Sigmoid colon (tissue), 7 donors: ENCODE results near the gene GLP1R. TPM values are rescaled to one million over a fixed set of nuclear protein-coding genes. Genes with fewer than 3 reads are reported as not detected.

Experiments used
- DNase-seq: peaks from one replicate; pipeline ENCODE4 v3.0.0-alpha.2; 2019
- H3K27ac ChIP-seq, 4 donors: fragments of 200-600 bp; sonication (generic); one replicate each; pipeline ENCODE4 v1.5.1; 2016 to 2019; ENCODE audit warnings: mild to moderate bottlenecking in 1 of 4
- H3K27me3 ChIP-seq, 3 donors: fragments of 200-600 bp; sonication (generic); one replicate each; pipeline ENCODE4 v1.5.1; 2019; ENCODE audit warnings: mild to moderate bottlenecking in 1 of 3
- H3K36me3 ChIP-seq, 4 donors: fragments of 200-600 bp; sonication (generic); one replicate each; pipeline ENCODE4 v1.5.1; 2016 to 2019
- H3K4me1 ChIP-seq, 4 donors: fragments of 200-600 bp; sonication (generic); one replicate each; pipeline ENCODE4 v1.5.1; 2017 to 2019
- H3K4me3 ChIP-seq, 4 donors: fragments of 200-600 bp; sonication (generic); one replicate each; pipeline ENCODE4 v1.5.1; 2017 to 2019; ENCODE audit warnings: mild to moderate bottlenecking in 2 of 4, moderate library complexity in 1 of 4
- H3K9me3 ChIP-seq, 4 donors: fragments of 200-600 bp in 3 of 4; sonication (generic) in 3 of 4; one replicate each; pipeline versions ENCODE4 v1.5.1 to v1.6.1; 2013 to 2019
- CTCF ChIP-seq, 4 experiments: fragments of 450-650 bp in 3 of 4; fragments of 200-600 bp in 1 of 4; IDR thresholded peaks; one replicate each; pipeline ENCODE4 v1.5.1; 2016 to 2019; ENCODE audit warnings: antibody characterized with exemption in 4 of 4, mild to moderate bottlenecking in 3 of 4, moderate library complexity in 2 of 4
- EP300 ChIP-seq, 4 donors: sonication (generic); formaldehyde crosslinking; IDR thresholded peaks; one replicate each; pipeline ENCODE4 v1.6.1; 2017; ENCODE audit warnings: antibody characterized with exemption in 4 of 4
- POLR2A ChIP-seq, 2 donors: fragments of 450-650 bp; IDR thresholded peaks; one replicate each; pipeline ENCODE4 v1.6.1; 2016; ENCODE audit warnings: antibody characterized with exemption in 2 of 2, mild to moderate bottlenecking in 2 of 2, moderate library complexity in 2 of 2
- POLR2AphosphoS5 ChIP-seq, 4 donors: sonication (generic); formaldehyde crosslinking; IDR thresholded peaks; one replicate each; pipeline ENCODE4 v1.6.1; 2017; ENCODE audit warnings: antibody characterized with exemption in 4 of 4
- WGBS, 2 donors: extraction: QIAGEN DNeasy Blood & Tissue Kit; methylation state at CpG; one replicate each; pipeline ENCODE4 v1.1.7; 2013; 5-methylcytosine and 5-hydroxymethylcytosine counted together
- intact Hi-C: fragments of 100-400 bp; cut with DNase I; formaldehyde crosslinking; loops from one replicate; pipeline ENCODE4 v1.15.1; 2023
- polyA plus RNA-seq, 3 donors: library from polyadenylated mRNA; stranded (reverse); fragments of 200-250 nt; gene quantifications; one replicate each; pipeline ENCODE4 v1.2.3, GENCODE V29; 2013
- total RNA-seq, 4 donors: library from RNA; depleted of rRNA; stranded (reverse); fragments of >200 nt; gene quantifications; one replicate each; pipeline ENCODE4 v1.1.0, GENCODE V29; 2016
- donor health status: healthy with polysubstance abuse.
- donor health status: Bipolar disorder and iron deficiency.
- donor health status: healthy.

GLP1R gene
- total and polyA plus RNA-seq, 7 donors = 0.06 to 0.14 TPM; not detected in 5

GRCh38 chr6:39017547-39017880 is 31.1 kb upstream of the GLP1R start:
- Histone ChIP-seq H3K4me3 (no peak overlapping the region), H3K4me1 (no peaks in the 10 kb centered on the region), H3K36me3 (no peaks in the 10 kb centered on the region), H3K27me3 (no peaks in the 10 kb centered on the region), H3K9me3 (no peaks in the 10 kb centered on the region), H3K27ac (no peak overlapping the region)
- 70 to 71% methylated on average over 4 of the region's 4 CpGs for WGBS, 2 donors
- TF ChIP-seq EP300 (IDR thresholded peaks at IDR 0.05) = no peak
- TF ChIP-seq POLR2A (IDR thresholded peaks at IDR 0.05) = no peak
- TF ChIP-seq POLR2AphosphoS5 (IDR thresholded peaks at IDR 0.05) = no peak
- no peak for TF ChIP-seq CTCF (IDR thresholded peaks at IDR 0.05)
- no peak for DNase-seq
- intact Hi-C loops = no loop called here

GRCh38 chr6:39018103-39018502 is 30.5 kb upstream of the GLP1R start:
- Histone ChIP-seq H3K9me3 (no peaks in the 10 kb centered on the region), H3K27ac (no peak overlapping the region), H3K27me3 (no peaks in the 10 kb centered on the region), H3K4me1 (no peaks in the 10 kb centered on the region), H3K36me3 (no peaks in the 10 kb centered on the region), H3K4me3 (no peak overlapping the region)
- no peak for DNase-seq
- WGBS, 2 donors = 44 to 67% methylated on average over 5 of the region's 5 CpGs
- intact Hi-C loops = no loop called here
- TF ChIP-seq POLR2AphosphoS5 (IDR thresholded peaks at IDR 0.05) (no peak), POLR2A (IDR thresholded peaks at IDR 0.05) (no peak), EP300 (IDR thresholded peaks at IDR 0.05) (no peak), CTCF (IDR thresholded peaks at IDR 0.05) (no peak)

- WGBS, 2 donors = 31 to 64% methylated on average over 2 of the region's 2 CpGs
- no peak for TF ChIP-seq EP300 (IDR thresholded peaks at IDR 0.05)
- TF ChIP-seq CTCF (IDR thresholded peaks at IDR 0.05) = no peak
- TF ChIP-seq POLR2AphosphoS5 (IDR thresholded peaks at IDR 0.05) = no peak
- no peak for TF ChIP-seq POLR2A (IDR thresholded peaks at IDR 0.05)
- Histone ChIP-seq H3K36me3 (no peaks in the 10 kb centered on the region), H3K4me1 (no peaks in the 10 kb centered on the region), H3K9me3 (no peaks in the 10 kb centered on the region), H3K27ac (no peak overlapping the region), H3K27me3 (no peaks in the 10 kb centered on the region), H3K4me3 (no peak overlapping the region)
- intact Hi-C loops = no loop called here
- DNase-seq = no peak
These were observed 28.4 kb upstream of the GLP1R start for GRCh38 chr6:39020136-39020535.

GRCh38 chr6:39021041-39021440 is 27.5 kb upstream of the GLP1R start:
- Histone ChIP-seq H3K27ac (no peak overlapping the region), H3K4me1 (no peaks in the 10 kb centered on the region), H3K36me3 (no peaks in the 10 kb centered on the region), H3K9me3 (no peaks in the 10 kb centered on the region), H3K4me3 (no peak overlapping the region), H3K27me3 (no peaks in the 10 kb centered on the region)
- no peak for DNase-seq
- intact Hi-C loops = no loop called here
- 75 to 78% methylated on average over 2 of the region's 2 CpGs for WGBS, 2 donors
- no peak for TF ChIP-seq EP300 (IDR thresholded peaks at IDR 0.05)
- TF ChIP-seq CTCF (IDR thresholded peaks at IDR 0.05) = no peak
- TF ChIP-seq POLR2AphosphoS5 (IDR thresholded peaks at IDR 0.05) = no peak
- no peak for TF ChIP-seq POLR2A (IDR thresholded peaks at IDR 0.05)

- 68 to 74% methylated on average over 1 of the region's 1 CpG for WGBS, 2 donors
- TF ChIP-seq POLR2A (IDR thresholded peaks at IDR 0.05) (no peak), EP300 (IDR thresholded peaks at IDR 0.05) (no peak), CTCF (IDR thresholded peaks at IDR 0.05) (no peak), POLR2AphosphoS5 (IDR thresholded peaks at IDR 0.05) (no peak)
These were observed 26.8 kb upstream of the GLP1R start for GRCh38 chr6:39021779-39022178.

More at GRCh38 chr6:39021779-39022178, 26.8 kb upstream of the GLP1R start:
- Histone ChIP-seq H3K27me3 (no peaks in the 10 kb centered on the region), H3K9me3 (no peaks in the 10 kb centered on the region), H3K4me1 (no peaks in the 10 kb centered on the region), H3K4me3 (no peak overlapping the region), H3K36me3 (no peaks in the 10 kb centered on the region), H3K27ac (no peak overlapping the region)
- no peak for DNase-seq
- intact Hi-C loops = no loop called here
